Uterus (tissue), 4 donors: ENCODE data around the gene MEPCE. TPM values are rescaled to one million over a fixed set of nuclear protein-coding genes. Genes with fewer than 3 reads are reported as not detected.
"Not testable (repeated sequence)": the region's sequence is repeated elsewhere in the genome, so short reads cannot be mapped to it uniquely, and the experiment has no call there.

Experiments used
- DNase-seq, 2 donors: peaks; one replicate each; pipeline ENCODE4 v3.0.0-alpha.2; 2019 to 2020
- H3K27ac ChIP-seq, 2 donors: fragments of 200-600 bp; sonication (generic); 1 replicate in 1 of 2; 2 replicates in 1 of 2; pipeline ENCODE4 v1.5.1; 2016 to 2018
- H3K27me3 ChIP-seq, 2 donors: fragments of 200-600 bp; sonication (generic); one replicate each; pipeline ENCODE4 v1.5.1; 2018 to 2019; ENCODE audit warnings: control low read depth in 1 of 2
- H3K36me3 ChIP-seq, 2 donors: fragments of 200-600 bp; sonication (generic); one replicate each; pipeline ENCODE4 v1.5.1; 2019; ENCODE audit warnings: control low read depth in 1 of 2
- H3K4me1 ChIP-seq, 2 donors: fragments of 200-600 bp; sonication (generic); one replicate each; pipeline ENCODE4 v1.5.1; 2018 to 2019; ENCODE audit warnings: control low read depth in 1 of 2
- H3K4me3 ChIP-seq, 2 donors: fragments of 200-600 bp; sonication (generic); 1 replicate in 1 of 2; 2 replicates in 1 of 2; pipeline ENCODE4 v1.5.1; 2018 to 2019; ENCODE audit warnings: mild to moderate bottlenecking in 1 of 2
- H3K9me3 ChIP-seq, 2 donors: fragments of 200-600 bp; sonication (generic); one replicate each; pipeline ENCODE4 v1.5.1; 2019; ENCODE audit warnings: control low read depth in 1 of 2
- CTCF ChIP-seq, 4 experiments: fragments of 200-600 bp in 2 of 4; fragments of 450-650 bp in 2 of 4; sonication (generic) in 2 of 4; IDR thresholded peaks; one replicate each; pipeline ENCODE4 v1.5.1; 2016 to 2019; ENCODE audit warnings: antibody characterized with exemption in 4 of 4, mild to moderate bottlenecking in 2 of 4, moderate library complexity in 1 of 4
- POLR2A ChIP-seq, 2 donors: fragments of 450-650 bp; IDR thresholded peaks; one replicate each; pipeline ENCODE4 v1.6.1; 2016; ENCODE audit warnings: antibody characterized with exemption in 2 of 2, mild to moderate bottlenecking in 1 of 2, moderate library complexity in 1 of 2
- intact Hi-C: fragments of 100-400 bp; cut with DNase I; formaldehyde crosslinking; loops from one replicate; pipeline ENCODE4 v1.15.1; 2023; ENCODE audit warnings: low total_unique reads
- total RNA-seq, 4 donors: library from RNA; depleted of rRNA in 3 of 4; stranded (reverse); fragments of >200 nt in 3 of 4; gene quantifications; one replicate each; pipeline versions ENCODE4 v1.1.0 to v1.2.4, GENCODE V29; 2014 to 2023
- donor health status: DM: yes; HTN: yes; CAD: no.

MEPCE gene
- total RNA-seq, 4 donors from 2014 or later, result 21.2 to 44.2 (median 30.2) TPM

GRCh38 chr7:100449190-100449795 lies 19.7 kb downstream of the MEPCE start:
- Histone ChIP-seq H3K4me3 (no peak overlapping the region), H3K27me3 (no peaks in the 10 kb centered on the region), H3K27ac (peak overlapping the region in 1 of 2 donors; percentile 86), H3K4me1 (no peaks in the 10 kb centered on the region), H3K36me3 (no peaks in the 10 kb centered on the region), H3K9me3 (no peaks in the 10 kb centered on the region)
- intact Hi-C loops, result no loop called here
- TF ChIP-seq CTCF (IDR thresholded peaks at IDR 0.05) (no peak), POLR2A (IDR thresholded peaks at IDR 0.05) (no peak)
- DNase-seq, result no peak

- H3K36me3 ChIP-seq, result no peaks in the 10 kb centered on the region
- H3K9me3 ChIP-seq, result no peaks in the 10 kb centered on the region
- TF ChIP-seq CTCF (IDR thresholded peaks at IDR 0.05) (no peak), POLR2A (IDR thresholded peaks at IDR 0.05) (no peak)
- H3K27me3 ChIP-seq, result no peaks in the 10 kb centered on the region
- H3K27ac ChIP-seq, result no peak overlapping the region
- no peak for DNase-seq
- no peak overlapping the region for H3K4me3 ChIP-seq
- intact Hi-C loops, result no loop called here
- H3K4me1 ChIP-seq, result no peaks in the 10 kb centered on the region
Measured at GRCh38 chr7:100452513-100452912, 22.9 kb downstream of the MEPCE start.

GRCh38 chr7:100453854-100454253 lies 24.2 kb downstream of the MEPCE start:
- H3K27ac ChIP-seq, H3K27me3 ChIP-seq, intact Hi-C loops, H3K4me3 ChIP-seq, H3K9me3 ChIP-seq, H3K4me1 ChIP-seq, H3K36me3 ChIP-seq, DNase-seq: not testable (repeated sequence)

- TF ChIP-seq CTCF (IDR thresholded peaks at IDR 0.05) (no peak), POLR2A (IDR thresholded peaks at IDR 0.05) (no peak)
- H3K9me3 ChIP-seq, result no peaks in the 10 kb centered on the region
- no peak overlapping the region for H3K27ac ChIP-seq
- no peaks in the 10 kb centered on the region for H3K27me3 ChIP-seq
- no peak overlapping the region for H3K4me3 ChIP-seq
- no peak for DNase-seq
- H3K36me3 ChIP-seq, result no peaks in the 10 kb centered on the region
- intact Hi-C loops, result no loop called here
- no peaks in the 10 kb centered on the region for H3K4me1 ChIP-seq
Measured at GRCh38 chr7:100455206-100455605, 25.6 kb downstream of the MEPCE start.

GRCh38 chr7:100456562-100456961 lies 26.9 kb downstream of the MEPCE start:
- Histone ChIP-seq H3K4me3 (no peak overlapping the region), H3K4me1 (no peaks in the 10 kb centered on the region), H3K9me3 (no peaks in the 10 kb centered on the region), H3K27me3 (no peaks in the 10 kb centered on the region), H3K36me3 (no peaks in the 10 kb centered on the region), H3K27ac (no peak overlapping the region)
- no peak for DNase-seq
- intact Hi-C loops, result no loop called here
- no peak for TF ChIP-seq CTCF (IDR thresholded peaks at IDR 0.05)
- TF ChIP-seq POLR2A (IDR thresholded peaks at IDR 0.05), result no peak

- H3K4me3 ChIP-seq, result no peak overlapping the region
- no peaks in the 10 kb centered on the region for H3K9me3 ChIP-seq
- H3K36me3 ChIP-seq, result no peaks in the 10 kb centered on the region
- no peak overlapping the region for H3K27ac ChIP-seq
- intact Hi-C loops, result no loop called here
- H3K27me3 ChIP-seq, result no peaks in the 10 kb centered on the region
- H3K4me1 ChIP-seq, result no peaks in the 10 kb centered on the region
- no peak for TF ChIP-seq CTCF (IDR thresholded peaks at IDR 0.05)
- TF ChIP-seq POLR2A (IDR thresholded peaks at IDR 0.05), result no peak
- DNase-seq, result no peak
Measured at GRCh38 chr7:100457033-100457432, 27.4 kb downstream of the MEPCE start.
